Stimulated activated CD4-positive, alpha-beta T cell treated with anti-CD3 and anti-CD28 coated beads, Interleukin-15, amount 100 ng/mL, for 1 hour (primary cell): ENCODE results near the gene FCSK.
A peak's percentile ranks its signal among the peaks of the same experiment; 100 is the strongest.
"Not testable (repeated sequence)": the region's sequence is repeated elsewhere in the genome, so short reads cannot be mapped to it uniquely, and the experiment has no call there.

ENCODE experiments used
- DNase-seq, 2 donors: peaks; one replicate each; pipeline ENCODE4 v3.0.0-alpha.2; 2020; ENCODE audit warnings: low read depth in 1 of 2, low spot score in 1 of 2

The FCSK gene

GRCh38 chr16:70430667-70431536, 23.5 kb upstream of the FCSK start:
- peak in 1 of 2 donors; percentile 44 for DNase-seq

GRCh38 chr16:70432356-70432722, 22.1 kb upstream of the FCSK start:
- DNase-seq, result no peak

GRCh38 chr16:70432723-70433457, 21.5 kb upstream of the FCSK start:
- DNase-seq, result no peak

GRCh38 chr16:70433458-70434103, 20.8 kb upstream of the FCSK start:
- DNase-seq, result no peak

GRCh38 chr16:70434484-70435260, 19.7 kb upstream of the FCSK start:
- DNase-seq, result no peak

DNA sequence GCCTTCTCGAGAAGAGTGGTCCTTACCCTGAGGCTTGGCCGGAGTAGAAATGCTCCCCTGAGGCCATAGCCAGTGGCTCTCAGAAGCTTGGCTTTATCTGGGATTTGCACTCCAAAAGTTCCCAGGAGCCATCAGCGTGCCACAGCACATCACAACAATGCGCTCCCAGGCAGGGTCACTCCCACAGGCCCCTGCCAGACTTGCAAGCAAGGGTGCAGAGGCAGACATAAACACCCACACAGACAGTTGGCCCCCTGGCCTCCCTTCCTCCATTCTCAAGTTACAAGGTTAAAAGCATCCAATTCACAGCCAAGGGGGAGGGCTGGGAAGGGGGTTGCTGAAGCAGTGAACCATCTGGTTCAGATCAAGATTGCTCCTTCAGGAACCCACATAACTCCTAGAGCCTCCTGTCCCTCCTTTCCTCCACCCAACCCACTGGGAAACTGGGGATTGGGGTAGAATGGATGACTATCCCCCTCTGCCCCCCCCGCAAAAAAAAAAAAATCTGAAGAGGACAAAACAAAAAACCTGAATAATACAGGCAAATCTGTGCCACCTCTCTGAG, 17.3 kb upstream of the FCSK start:
- no peak for DNase-seq

DNA sequence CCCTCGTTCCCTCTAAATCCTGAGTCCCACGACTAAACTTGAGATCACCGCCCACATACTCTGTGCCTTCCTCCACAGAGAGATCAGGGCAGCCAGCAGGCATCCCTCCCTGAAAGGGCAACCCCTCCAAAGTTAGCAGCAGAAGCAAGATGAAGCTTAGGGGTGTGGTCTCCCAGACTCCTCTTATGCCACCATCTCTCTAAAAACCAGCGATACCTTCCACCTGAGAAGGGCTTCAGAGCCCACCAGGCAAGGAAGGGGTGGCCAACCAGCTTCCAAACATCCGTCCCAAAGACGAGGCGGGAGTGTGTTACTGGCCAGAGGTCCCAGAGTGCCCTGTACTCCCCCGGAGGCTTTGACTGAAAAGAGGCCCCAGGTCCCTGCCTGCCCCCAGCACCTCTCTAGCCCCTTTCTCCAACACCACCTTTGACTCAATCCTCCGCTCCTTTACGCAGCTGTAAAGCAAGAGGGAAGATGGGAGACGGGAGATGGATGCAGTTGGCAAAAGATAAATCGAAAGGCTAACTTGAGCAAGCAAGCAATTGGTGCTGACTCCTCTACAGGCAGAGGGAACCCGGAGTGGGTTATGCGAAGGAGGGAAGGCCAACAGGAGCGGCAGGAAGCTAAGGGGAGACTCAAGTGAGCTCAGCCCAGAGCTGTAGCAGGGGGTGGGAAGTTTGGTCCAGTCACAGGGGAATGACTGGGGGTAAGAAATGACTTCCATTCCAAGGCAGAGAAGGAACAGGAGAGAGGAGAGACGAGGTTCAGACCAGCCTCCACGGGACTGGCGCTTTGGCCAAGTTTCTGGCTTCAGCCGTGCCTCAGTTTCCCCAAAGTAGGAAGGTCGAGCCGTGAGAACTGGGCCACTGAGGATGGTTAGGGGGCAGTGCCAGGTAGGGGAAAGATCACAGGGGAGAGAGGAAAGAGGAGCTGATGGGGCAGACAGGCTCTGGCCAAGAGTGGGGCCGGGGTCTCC, 16.5 kb upstream of the FCSK start:
- DNase-seq, result no peak

DNA sequence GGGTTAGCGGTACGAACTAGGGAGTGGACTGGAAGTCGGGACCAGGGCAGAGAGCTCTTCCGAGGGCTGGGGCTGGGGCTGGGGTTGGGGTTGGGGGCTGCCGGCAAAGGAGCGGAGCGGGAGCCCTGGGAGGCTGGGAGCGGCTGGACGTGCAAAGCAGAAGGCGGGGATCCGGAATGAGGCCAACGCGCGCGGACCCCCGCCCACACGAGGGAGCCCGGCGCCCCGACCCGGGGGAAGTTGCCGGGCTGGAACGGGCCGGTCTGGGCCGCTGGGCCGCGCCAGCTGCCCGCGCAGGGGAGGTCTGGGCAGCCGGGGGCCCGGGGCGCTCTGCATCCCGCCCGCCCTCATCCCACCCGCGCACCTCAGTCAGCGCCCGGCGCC, 15.8 kb upstream of the FCSK start:
- DNase-seq, result no peak

DNA sequence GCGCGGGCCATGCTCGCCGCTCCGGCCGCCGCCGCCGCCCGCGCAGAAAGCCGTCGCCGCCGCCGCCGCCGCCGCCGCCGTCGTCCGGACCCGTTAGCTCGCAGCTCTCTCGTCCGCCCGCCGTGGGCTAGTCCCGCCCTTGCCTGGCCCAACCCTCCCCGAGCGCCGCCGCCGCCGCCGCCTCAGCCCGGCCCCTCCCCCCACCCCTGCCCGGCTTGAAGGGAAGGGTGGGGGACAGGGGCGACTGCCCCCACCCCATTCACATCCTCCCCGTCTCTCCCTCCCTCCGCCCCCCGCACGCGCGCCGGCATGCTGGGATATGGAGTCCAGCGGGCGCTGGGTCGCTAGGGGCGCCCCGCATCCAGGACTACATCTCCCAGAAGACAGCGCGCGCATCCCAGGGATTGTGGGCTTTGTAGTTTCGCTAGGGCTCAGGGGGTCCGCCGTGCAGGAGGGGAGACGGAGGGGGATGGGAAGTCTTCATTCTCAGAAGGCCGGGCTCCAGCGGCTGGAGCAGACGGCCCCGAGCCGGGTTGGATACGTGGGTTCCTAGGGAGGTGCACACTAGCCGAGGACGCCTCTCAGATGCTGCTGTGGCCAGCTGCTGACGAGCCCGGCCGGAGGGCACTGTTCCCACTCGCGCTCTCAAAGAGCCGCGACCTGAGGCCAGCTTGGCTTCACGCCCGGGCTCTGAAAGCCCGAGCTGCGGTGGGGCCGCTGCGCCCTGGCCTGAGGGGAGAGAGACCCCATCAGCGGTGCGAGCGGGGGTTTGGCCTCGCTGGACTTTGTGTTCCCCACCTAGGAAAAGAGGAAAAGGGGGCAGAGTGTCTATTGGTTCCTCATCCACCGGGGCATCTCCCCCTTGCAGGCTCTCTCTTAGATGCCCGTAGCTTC, 15.2 kb upstream of the FCSK start, which contains the start of gene ST3GAL2:
ST3GAL2 (minus strand) TSS at position 132 of the 894 bp plus-strand sequence. CDS start 40,570 bp downstream, outside the sequence.
- peak; percentile 87 to 88 for DNase-seq

GRCh38 chr16:70440009-70440692, 14.2 kb upstream of the FCSK start:
- DNase-seq, result no peak

DNA sequence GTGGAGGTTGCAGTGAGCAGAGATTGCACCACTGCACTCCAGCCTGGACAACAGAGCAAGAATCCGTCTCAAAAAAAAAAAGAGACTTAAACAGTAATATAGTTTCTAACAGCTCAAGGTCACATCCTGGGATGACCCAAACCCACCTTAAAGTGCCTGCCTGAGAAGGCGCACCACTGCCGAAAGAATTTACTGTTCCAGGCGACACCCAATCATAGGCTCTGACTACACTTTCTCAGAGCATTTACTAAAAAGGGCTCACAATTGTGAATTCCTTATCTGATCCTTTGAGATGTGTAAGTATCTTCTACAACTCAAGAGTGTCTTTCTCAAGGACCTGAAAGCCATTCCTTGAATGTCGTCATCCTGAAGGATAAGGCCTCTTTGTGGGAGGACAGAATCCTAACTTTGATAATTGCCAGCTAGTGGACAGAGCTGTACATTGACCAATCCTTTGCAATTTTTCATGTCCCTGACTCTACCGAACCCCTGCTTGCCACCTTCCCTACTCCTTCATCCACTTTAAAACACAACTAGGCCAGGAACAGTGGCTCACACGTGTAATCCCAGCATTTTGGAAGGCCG, 12.9 kb upstream of the FCSK start:
- DNase-seq, result no peak

DNA sequence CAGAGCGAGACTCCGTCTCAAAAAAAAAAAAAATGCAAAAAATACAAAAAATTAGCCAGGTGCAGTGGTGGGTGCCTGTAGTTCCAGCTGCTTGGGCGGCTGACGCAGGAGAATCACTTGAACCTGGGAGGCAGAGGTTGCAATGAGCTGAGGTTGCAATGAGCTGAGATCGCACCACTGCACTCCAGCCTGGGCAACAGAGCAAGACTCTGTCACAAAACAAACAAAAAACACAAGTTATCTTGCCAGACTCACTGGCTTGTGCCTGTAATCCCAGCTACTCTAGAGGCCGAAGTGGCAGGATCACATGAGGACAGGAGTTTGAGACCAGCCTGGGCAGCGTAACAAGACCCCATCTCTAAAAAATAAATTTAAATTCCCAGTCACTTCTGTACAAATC, 12.1 kb upstream of the FCSK start:
- DNase-seq, result no peak

DNA sequence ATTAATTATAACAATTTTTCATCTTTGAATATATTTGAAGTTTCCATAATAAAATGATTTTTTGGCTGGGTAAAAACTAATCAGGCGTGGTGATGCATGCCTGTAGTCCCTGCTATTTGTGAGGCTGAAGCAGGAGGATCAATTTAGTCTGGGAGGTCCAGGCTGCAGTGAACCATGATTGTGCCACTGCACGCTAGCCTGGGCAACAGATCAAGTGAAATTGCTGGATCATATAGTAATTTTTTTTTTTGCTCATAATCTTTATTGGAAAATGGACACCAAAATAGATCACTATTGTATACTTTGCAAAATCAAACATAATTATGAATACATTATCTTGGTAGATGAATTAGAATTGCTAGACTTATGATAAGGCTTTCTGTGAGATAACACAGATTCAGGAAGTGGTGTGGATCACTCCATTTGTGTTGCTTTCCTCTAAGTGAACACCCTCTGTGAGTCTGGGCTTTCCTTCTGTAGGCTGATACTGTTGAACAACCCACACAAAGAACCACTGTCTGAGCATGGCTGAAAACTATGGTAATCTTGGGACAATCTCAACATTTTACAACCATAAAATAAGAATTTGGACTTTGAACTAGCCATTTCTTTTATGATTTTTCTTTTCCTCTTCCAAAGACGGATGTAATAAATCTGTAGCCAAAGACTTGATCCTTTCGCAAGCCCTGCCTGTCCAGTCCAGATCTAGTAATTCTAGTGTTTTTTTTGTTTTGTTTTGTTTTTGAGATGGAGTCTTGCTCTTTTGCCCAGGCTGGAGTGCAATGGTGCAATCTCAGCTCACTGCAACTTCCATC, 9.9 kb upstream of the FCSK start:
- DNase-seq, result no peak

- DNase-seq, result no peak
Measured at GRCh38 chr16:70448075-70448474, 6.3 kb upstream of the FCSK start.

DNA sequence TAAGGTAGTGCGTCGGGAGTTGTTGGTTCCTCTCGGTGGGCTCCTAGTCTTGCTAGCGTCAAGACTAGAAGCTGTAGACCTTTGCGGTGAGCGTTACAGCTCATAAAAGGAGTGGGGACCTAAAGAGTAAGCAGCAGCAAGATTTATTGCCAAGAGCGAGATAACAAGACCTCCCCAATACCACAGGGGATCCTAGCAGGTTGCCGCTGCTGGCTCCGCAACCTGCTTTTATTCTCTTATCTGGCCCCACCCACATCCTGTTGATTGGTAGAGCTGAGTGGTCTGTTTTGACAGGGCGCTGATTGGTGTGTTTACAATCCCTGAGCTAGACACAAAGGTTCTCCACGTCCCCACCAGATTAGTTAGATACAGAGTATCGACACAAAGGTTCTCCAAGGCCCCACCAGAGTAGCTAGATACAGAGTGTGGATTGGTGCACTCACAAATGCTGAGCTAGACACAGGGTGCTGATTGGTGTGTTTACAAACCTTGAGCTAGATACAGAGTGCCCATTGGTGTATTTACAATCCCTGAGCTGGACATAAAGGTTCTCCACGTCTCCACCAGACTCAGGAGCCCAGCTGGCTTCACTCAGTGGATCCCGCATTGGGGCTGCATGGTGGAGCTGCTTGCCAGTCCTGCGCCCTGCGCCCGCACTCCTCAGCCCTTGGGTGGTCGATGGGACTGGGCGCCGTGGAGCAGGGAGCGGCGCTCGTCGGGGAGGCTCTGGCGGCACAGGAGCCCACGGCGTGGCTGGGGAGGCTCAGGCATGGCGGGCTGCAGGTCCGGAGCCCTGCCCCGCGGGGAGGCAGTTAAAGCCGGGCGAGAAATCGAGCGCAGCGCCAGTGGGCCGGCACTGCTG, 4.0 kb upstream of the FCSK start:
- DNase-seq, result not testable (repeated sequence)

DNA sequence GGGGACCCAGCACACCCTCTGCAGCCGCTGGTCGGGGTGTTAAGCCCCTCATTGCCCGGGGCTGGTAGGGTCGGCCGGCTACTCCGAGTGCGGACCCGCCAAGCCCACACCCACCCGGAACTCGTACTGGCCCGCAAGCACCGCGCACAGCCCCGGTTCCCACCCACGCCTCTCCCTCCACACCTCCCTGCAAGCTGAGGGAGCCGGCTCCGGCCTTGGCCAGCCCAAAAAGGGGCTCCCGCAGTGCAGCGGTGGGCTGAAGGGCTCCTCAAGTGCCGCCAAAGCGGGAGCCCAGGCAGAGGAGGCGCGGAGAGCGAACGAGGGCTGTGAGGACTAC, 3.4 kb upstream of the FCSK start:
- DNase-seq, result not testable (repeated sequence)
